Right lobe of liver (tissue), 6 donors: ENCODE data around the gene IL1RAP. TPM values are rescaled to one million over a fixed set of nuclear protein-coding genes. Genes with fewer than 3 reads are reported as not detected.
A peak's percentile ranks its signal among the peaks of the same experiment; 100 is the strongest.

Source experiments
- ATAC-seq, 4 donors: fragments of 200-7000 bp; cut with Tn5 transposase; one replicate each; pipeline ENCODE4 v1.9.1; 2020; ENCODE audit warnings: mild to moderate bottlenecking in 4 of 4, moderate library complexity in 4 of 4
- DNase-seq, 3 donors: peaks; one replicate each; pipeline ENCODE4 v3.0.0-alpha.2; 2020
- H3K27ac ChIP-seq, 3 donors: fragments of 200-600 bp; one replicate each; pipeline ENCODE4 v1.8.0; 2022
- H3K27me3 ChIP-seq, 2 donors: fragments of 200-600 bp; one replicate each; pipeline ENCODE4 v1.8.0; 2022
- H3K36me3 ChIP-seq, 4 donors: fragments of 200-600 bp; sonication (generic) in 1 of 4; one replicate each; pipeline versions ENCODE4 v1.5.1 to v1.8.0; 2017 to 2022; ENCODE audit warnings: control low read depth in 1 of 4
- H3K4me1 ChIP-seq, 4 donors: fragments of 200-600 bp; sonication (generic) in 1 of 4; one replicate each; pipeline versions ENCODE4 v1.5.1 to v1.8.0; 2017 to 2022; ENCODE audit warnings: control low read depth in 1 of 4
- H3K4me3 ChIP-seq, 3 donors: fragments of 200-600 bp; one replicate each; pipeline ENCODE4 v1.8.0; 2022
- H3K9me3 ChIP-seq, 4 donors: fragments of 200-600 bp; sonication (generic) in 1 of 4; one replicate each; pipeline versions ENCODE4 v1.5.1 to v1.8.0; 2017 to 2022; ENCODE audit warnings: control low read depth in 1 of 4
- POLR2A ChIP-seq: fragments of 450-650 bp; IDR thresholded peaks from one replicate; pipeline ENCODE4 v1.6.1; 2017; ENCODE audit warnings: antibody characterized with exemption, mild to moderate bottlenecking
- WGBS: methylation state at CpG from one replicate; pipeline ENCODE4 v1.1.6; 2018; ENCODE audit warnings: low coverage, low lambda C conversion rate; ENCODE audit not compliant: insufficient coverage; ENCODE audit errors: missing lambda C conversion rate; 5-methylcytosine and 5-hydroxymethylcytosine counted together
- intact Hi-C, 2 donors: fragments of 100-400 bp; cut with DNase I; formaldehyde crosslinking; loops; one replicate each; pipeline versions ENCODE4 v1.11.2 to v1.14.1; 2022
- total RNA-seq, 6 experiments: library from RNA; depleted of rRNA in 2 of 6; stranded (reverse); fragments of >200 nt in 2 of 6; fragmentation: NEBNext Ultra II Directional in 3 of 6; extraction: Animal tissue kit (Norgen Biotek cat#: 25700) in 3 of 6; gene quantifications; one replicate each; pipeline versions ENCODE4 v1.1.0 to v1.2.4, GENCODE V29; 2016 to 2023
- TF ChIP-seq, protein P1 (sequence below), 4 donors: fragments of 200-600 bp in 3 of 4; fragments of 450-650 bp in 1 of 4; IDR thresholded peaks; one replicate each; pipeline versions ENCODE4 v1.5.1 to v1.8.0; 2016 to 2022; ENCODE audit warnings: antibody characterized with exemption in 4 of 4, mild to moderate bottlenecking in 2 of 4
- donor health status: DM: no; HTN: yes; CAD: no.
- donor health status: DM: no; HTN: no; CAD: no.
- donor health status: DM: no; HTN: no; CAD: no.
- donor health status: DM: no; HTN: yes; CAD: no.
- donor health status: DM: no; HTN: yes; CAD: no.

IL1RAP gene
- total RNA-seq, 6 experiments from 2014 or later, result 44.6 to 142 (median 60.5) TPM

DNA sequence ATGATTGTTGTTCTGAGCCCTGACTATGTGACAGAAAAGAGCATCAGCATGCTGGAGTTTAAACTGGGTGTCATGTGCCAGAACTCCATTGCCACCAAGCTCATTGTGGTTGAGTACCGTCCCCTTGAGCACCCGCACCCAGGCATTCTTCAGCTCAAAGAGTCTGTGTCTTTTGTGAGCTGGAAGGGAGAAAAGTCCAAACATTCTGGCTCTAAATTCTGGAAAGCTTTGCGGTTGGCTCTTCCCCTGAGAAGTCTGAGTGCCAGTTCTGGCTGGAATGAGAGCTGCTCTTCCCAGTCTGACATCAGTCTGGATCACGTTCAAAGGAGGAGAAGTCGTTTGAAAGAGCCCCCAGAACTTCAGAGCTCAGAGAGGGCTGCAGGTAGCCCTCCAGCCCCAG, 142.0 kb downstream of the IL1RAP start:
- Histone ChIP-seq H3K4me3 (no peak overlapping the region), H3K27ac (no peak overlapping the region), H3K4me1 (no peaks in the 10 kb centered on the region), H3K9me3 (no peaks in the 10 kb centered on the region), H3K27me3 (no peaks in the 10 kb centered on the region), H3K36me3 (no peaks in the 10 kb centered on the region)
- ATAC-seq (peak in 1 of 4 donors; percentile 45), DNase-seq (no peak)
- intact Hi-C loops, result no loop called here
- TF ChIP-seq, protein P1, sequence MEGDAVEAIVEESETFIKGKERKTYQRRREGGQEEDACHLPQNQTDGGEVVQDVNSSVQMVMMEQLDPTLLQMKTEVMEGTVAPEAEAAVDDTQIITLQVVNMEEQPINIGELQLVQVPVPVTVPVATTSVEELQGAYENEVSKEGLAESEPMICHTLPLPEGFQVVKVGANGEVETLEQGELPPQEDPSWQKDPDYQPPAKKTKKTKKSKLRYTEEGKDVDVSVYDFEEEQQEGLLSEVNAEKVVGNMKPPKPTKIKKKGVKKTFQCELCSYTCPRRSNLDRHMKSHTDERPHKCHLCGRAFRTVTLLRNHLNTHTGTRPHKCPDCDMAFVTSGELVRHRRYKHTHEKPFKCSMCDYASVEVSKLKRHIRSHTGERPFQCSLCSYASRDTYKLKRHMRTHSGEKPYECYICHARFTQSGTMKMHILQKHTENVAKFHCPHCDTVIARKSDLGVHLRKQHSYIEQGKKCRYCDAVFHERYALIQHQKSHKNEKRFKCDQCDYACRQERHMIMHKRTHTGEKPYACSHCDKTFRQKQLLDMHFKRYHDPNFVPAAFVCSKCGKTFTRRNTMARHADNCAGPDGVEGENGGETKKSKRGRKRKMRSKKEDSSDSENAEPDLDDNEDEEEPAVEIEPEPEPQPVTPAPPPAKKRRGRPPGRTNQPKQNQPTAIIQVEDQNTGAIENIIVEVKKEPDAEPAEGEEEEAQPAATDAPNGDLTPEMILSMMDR (IDR thresholded peaks at IDR 0.05), result no peak
- no peak for TF ChIP-seq POLR2A
- 63% methylated on average over 4 of the region's 5 CpGs for WGBS

DNA sequence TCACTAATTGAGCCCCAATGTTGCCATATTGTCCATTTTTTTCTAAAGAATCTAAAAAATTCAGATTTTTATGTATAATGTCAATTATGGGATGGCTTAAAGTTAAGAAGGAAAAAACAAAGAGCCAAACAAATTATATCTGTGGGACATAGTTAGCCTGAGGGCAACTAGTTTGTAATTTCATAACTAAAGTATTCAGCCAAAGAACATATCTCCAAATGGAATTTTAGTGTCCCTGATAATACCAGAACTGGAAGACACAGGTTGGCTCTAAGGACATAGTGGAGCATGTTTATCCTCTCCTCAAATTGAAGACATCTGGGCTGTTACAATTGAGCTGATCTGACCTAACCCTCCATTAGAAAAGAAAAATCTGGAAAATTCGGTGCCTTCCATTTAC, 144.2 kb downstream of the IL1RAP start:
- Histone ChIP-seq H3K4me3 (no peak overlapping the region), H3K9me3 (no peaks in the 10 kb centered on the region), H3K36me3 (no peaks in the 10 kb centered on the region), H3K27ac (no peak overlapping the region), H3K27me3 (no peaks in the 10 kb centered on the region), H3K4me1 (no peaks in the 10 kb centered on the region)
- no peak for TF ChIP-seq POLR2A
- TF ChIP-seq, protein P1 (IDR thresholded peaks at IDR 0.05), result no peak
- ATAC-seq (no peak), DNase-seq (no peak)
- WGBS, result 75% methylated on average over 1 of the region's 1 CpG
- intact Hi-C loops, result no loop called here

DNA sequence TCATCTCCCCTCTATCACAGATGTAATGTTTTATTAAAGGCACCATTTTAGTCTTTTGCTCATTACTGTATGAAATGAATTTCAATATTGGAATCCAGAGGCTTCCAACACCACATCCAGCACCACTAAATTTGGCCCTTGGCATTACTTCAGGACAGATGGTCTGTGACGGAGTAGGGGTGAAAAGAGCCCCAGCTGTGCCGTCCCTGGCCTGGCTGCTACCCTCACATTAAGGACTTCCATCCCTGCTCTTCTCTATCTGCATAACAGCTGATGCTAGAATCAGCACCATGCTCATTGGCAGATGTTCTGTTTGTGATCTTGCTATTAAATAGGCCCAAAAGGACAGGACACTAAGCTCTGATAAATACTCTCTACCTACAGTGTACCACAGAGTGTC, 152.9 kb downstream of the IL1RAP start:
- H3K27me3 ChIP-seq, result no peaks in the 10 kb centered on the region
- TF ChIP-seq, protein P1 (IDR thresholded peaks at IDR 0.05), result no peak
- no peak for TF ChIP-seq POLR2A
- H3K4me3 ChIP-seq, result no peak overlapping the region
- no peaks in the 10 kb centered on the region for H3K4me1 ChIP-seq
- H3K27ac ChIP-seq, result no peak overlapping the region
- no peaks in the 10 kb centered on the region for H3K36me3 ChIP-seq
- WGBS, result 70% methylated on average over 2 of the region's 2 CpGs
- no peak for DNase-seq
- intact Hi-C loops, result no loop called here
- no peaks in the 10 kb centered on the region for H3K9me3 ChIP-seq
- ATAC-seq, result no peak

DNA sequence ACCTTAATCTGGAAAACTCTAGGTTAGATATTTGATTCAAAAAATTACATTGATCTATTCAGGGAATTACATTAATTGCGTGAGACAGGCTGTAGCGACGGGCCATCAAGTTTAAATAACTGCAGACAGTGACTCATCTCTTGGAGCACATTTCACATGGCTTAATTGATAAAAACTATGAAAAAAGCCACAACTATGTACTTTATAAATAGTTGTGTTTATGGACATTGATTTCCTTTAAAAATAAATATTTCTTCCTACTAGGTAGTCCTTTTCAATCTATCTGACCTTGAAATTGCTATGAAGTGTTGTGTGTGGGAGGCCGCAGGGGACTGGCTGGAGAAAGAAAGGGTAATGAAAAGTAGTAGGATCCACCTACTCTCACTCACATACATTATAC, 157.8 kb downstream of the IL1RAP start:
- ATAC-seq, result no peak
- no peak overlapping the region for H3K27ac ChIP-seq
- TF ChIP-seq, protein P1 (IDR thresholded peaks at IDR 0.05), result no peak
- no peak for TF ChIP-seq POLR2A
- no peaks in the 10 kb centered on the region for H3K36me3 ChIP-seq
- no peaks in the 10 kb centered on the region for H3K9me3 ChIP-seq
- WGBS, result 64% methylated on average over 4 of the region's 4 CpGs
- no peak for DNase-seq
- H3K27me3 ChIP-seq, result no peaks in the 10 kb centered on the region
- no peak overlapping the region for H3K4me3 ChIP-seq
- H3K4me1 ChIP-seq, result no peaks in the 10 kb centered on the region
- intact Hi-C loops, result no loop called here

DNA sequence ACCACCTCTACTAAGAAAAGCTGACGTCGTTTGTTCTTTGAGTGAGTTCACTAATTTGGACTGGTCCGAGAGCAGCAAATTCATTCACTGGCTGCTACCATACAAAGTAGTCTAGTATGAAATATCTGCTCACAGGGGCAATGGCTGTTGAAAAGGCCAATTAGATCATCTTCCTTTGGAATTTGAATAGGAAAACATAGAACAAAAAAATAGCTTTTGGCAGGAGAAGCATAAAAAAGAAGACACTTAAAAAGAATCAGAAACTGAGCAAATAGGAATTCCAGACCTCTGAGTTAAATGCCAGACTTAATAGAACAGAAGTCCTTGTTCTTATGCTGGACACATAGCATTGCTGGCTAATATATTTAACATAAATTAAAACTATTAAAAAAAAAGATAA, 159.3 kb downstream of the IL1RAP start:
- no peak overlapping the region for H3K27ac ChIP-seq
- H3K4me3 ChIP-seq, result no peak overlapping the region
- ATAC-seq (no peak), DNase-seq (no peak)
- intact Hi-C loops, result no loop called here
- H3K9me3 ChIP-seq, result no peaks in the 10 kb centered on the region
- 76% methylated on average over 3 of the region's 3 CpGs for WGBS
- no peaks in the 10 kb centered on the region for H3K36me3 ChIP-seq
- TF ChIP-seq POLR2A, result no peak
- TF ChIP-seq, protein P1 (IDR thresholded peaks at IDR 0.05), result no peak
- no peaks in the 10 kb centered on the region for H3K27me3 ChIP-seq
- H3K4me1 ChIP-seq, result no peaks in the 10 kb centered on the region
